Germinal center (tissue), 1 donor: ENCODE data around the gene CD300LB.
"Not testable (repeated sequence)": the region's sequence is repeated elsewhere in the genome, so short reads cannot be mapped to it uniquely, and the experiment has no call there.

Experiments
- DNase-seq: peaks from one replicate; pipeline ENCODE4 v3.0.0; 2012; ENCODE audit warnings: mixed read lengths, low spot score

CD300LB gene

GRCh38 chr17:74525781-74526288 is 5.4 kb downstream of the CD300LB start:
- no peak for DNase-seq

GRCh38 chr17:74525465-74525725 is 5.9 kb downstream of the CD300LB start:
- DNase-seq = no peak

GRCh38 chr17:74524653-74525464 is 6.4 kb downstream of the CD300LB start:
- peak; percentile 0 for DNase-seq

- DNase-seq = peak; percentile 0
These were observed 8.0 kb downstream of the CD300LB start for GRCh38 chr17:74523308-74523707.

- peak; percentile 1 for DNase-seq
These were observed 8.7 kb downstream of the CD300LB start for GRCh38 chr17:74522381-74523105.

GRCh38 chr17:74521701-74522201 is 9.5 kb downstream of the CD300LB start:
- peak; percentile 3 for DNase-seq

- peak; percentile 0 for DNase-seq
These were observed 10.3 kb downstream of the CD300LB start for GRCh38 chr17:74520790-74521480.

- peak; percentile 2 for DNase-seq
These were observed 11.2 kb downstream of the CD300LB start for GRCh38 chr17:74520016-74520434.

GRCh38 chr17:74518413-74518981 is 12.8 kb downstream of the CD300LB start:
- not testable (repeated sequence) for DNase-seq

- DNase-seq = peak; percentile 0
These were observed 14.5 kb downstream of the CD300LB start for GRCh38 chr17:74516561-74517328.

- DNase-seq = no peak
These were observed 15.3 kb downstream of the CD300LB start for GRCh38 chr17:74515941-74516340.

GRCh38 chr17:74514632-74515334 is 16.5 kb downstream of the CD300LB start:
- DNase-seq = no peak

GRCh38 chr17:74513987-74514631 is 17.2 kb downstream of the CD300LB start:
- DNase-seq = no peak

GRCh38 chr17:74512624-74513091 is 18.6 kb downstream of the CD300LB start:
- DNase-seq = no peak

GRCh38 chr17:74512036-74512435 is 19.2 kb downstream of the CD300LB start:
- DNase-seq = no peak

GRCh38 chr17:74508156-74508555 is 23.1 kb downstream of the CD300LB start:
- no peak for DNase-seq

GRCh38 chr17:74503949-74504348 is 27.3 kb downstream of the CD300LB start:
- not testable (repeated sequence) for DNase-seq

GRCh38 chr17:74502861-74503260 is 28.4 kb downstream of the CD300LB start:
- DNase-seq = no peak

GRCh38 chr17:74499992-74500391 is 31.3 kb downstream of the CD300LB start:
- DNase-seq = no peak

GRCh38 chr17:74497471-74497870 is 33.8 kb downstream of the CD300LB start:
- DNase-seq = no peak
